NCI-H526 treated with DMSO at 0.1 percent for 48 hours (cell line): Measurements from ENCODE around the gene SPRYD3.

Experiments
- DNase-seq: peaks from one replicate; lab custom pipeline; 2025; lab: John Stamatoyannopoulos, UW

SPRYD3 gene

GRCh38 chr12:53014709-53015108, 64.5 kb downstream of the SPRYD3 start:
- no peak for DNase-seq
